ENCODE results near the gene ZNF724.
"Not testable (repeated sequence)": the region's sequence is repeated elsewhere in the genome, so short reads cannot be mapped to it uniquely, and the experiment has no call there.

The ZNF724 gene

GRCh38 chr19:23249911-23250649 is at the start of gene ZNF724:
TSS of gene ZNF724 (minus strand) at chr19:23250394. CDS start at chr19:23250242, 152 bp downstream.
- peak within 1 kb of the TSS; percentile 67 to 80 for H3K27ac ChIP-seq (ENCODE audit: low read depth in 2 of 2, low read length in 2 of 2)
- H3K36me3 ChIP-seq (ENCODE audit: control insufficient read depth in 2 of 2, insufficient read depth in 2 of 2, low read length in 2 of 2): no peaks in the 10 kb centered on the region
- H3K9me3 ChIP-seq (ENCODE audit: control insufficient read depth in 2 of 2, low read length in 2 of 2): no peaks in the 10 kb centered on the region
- H3K27me3 ChIP-seq (ENCODE audit: control insufficient read depth in 2 of 2, insufficient read depth in 2 of 2, low read length in 2 of 2): no peaks in the 10 kb centered on the region
- H3K4me3 ChIP-seq (ENCODE audit: low read length in 2 of 2): peak within 1 kb of the TSS; percentile 89 to 92
- H3K9ac ChIP-seq (ENCODE audit: low read depth in 1 of 2, low read length in 2 of 2): peak within 1 kb of the TSS; percentile 68 to 79
- H3K4me1 ChIP-seq (ENCODE audit: control insufficient read depth in 2 of 2, insufficient read depth in 2 of 2, low read length in 2 of 2): no peaks in the 10 kb centered on the region

- no peaks in the 10 kb centered on the region for H3K4me1 ChIP-seq (ENCODE audit: control insufficient read depth in 2 of 2, insufficient read depth in 2 of 2, low read length in 2 of 2)
- H3K27ac ChIP-seq (ENCODE audit: low read depth in 2 of 2, low read length in 2 of 2): no peak overlapping the region
- H3K36me3 ChIP-seq (ENCODE audit: control insufficient read depth in 2 of 2, insufficient read depth in 2 of 2, low read length in 2 of 2): no peaks in the 10 kb centered on the region
- no peaks in the 10 kb centered on the region for H3K9me3 ChIP-seq (ENCODE audit: control insufficient read depth in 2 of 2, low read length in 2 of 2)
- H3K9ac ChIP-seq (ENCODE audit: low read depth in 1 of 2, low read length in 2 of 2): no peak overlapping the region
- H3K4me3 ChIP-seq (ENCODE audit: low read length in 2 of 2): no peak overlapping the region
- no peaks in the 10 kb centered on the region for H3K27me3 ChIP-seq (ENCODE audit: control insufficient read depth in 2 of 2, insufficient read depth in 2 of 2, low read length in 2 of 2)
Observed at GRCh38 chr19:23294141-23294540, 43.9 kb upstream of the ZNF724 start.

- not testable (repeated sequence) for H3K4me1 ChIP-seq (ENCODE audit: control insufficient read depth in 2 of 2, insufficient read depth in 2 of 2, low read length in 2 of 2); H3K4me3 ChIP-seq (ENCODE audit: low read length in 2 of 2); H3K27me3 ChIP-seq (ENCODE audit: control insufficient read depth in 2 of 2, insufficient read depth in 2 of 2, low read length in 2 of 2); H3K9me3 ChIP-seq (ENCODE audit: control insufficient read depth in 2 of 2, low read length in 2 of 2); H3K36me3 ChIP-seq (ENCODE audit: control insufficient read depth in 2 of 2, insufficient read depth in 2 of 2, low read length in 2 of 2); H3K9ac ChIP-seq (ENCODE audit: low read depth in 1 of 2, low read length in 2 of 2); H3K27ac ChIP-seq (ENCODE audit: low read depth in 2 of 2, low read length in 2 of 2)
Observed at GRCh38 chr19:23289966-23290365, 39.8 kb upstream of the ZNF724 start.

GRCh38 chr19:23287620-23288019 is 37.4 kb upstream of the ZNF724 start:
- Histone ChIP-seq H3K4me3 (ENCODE audit: low read length in 2 of 2) (no peak overlapping the region), H3K36me3 (ENCODE audit: control insufficient read depth in 2 of 2, insufficient read depth in 2 of 2, low read length in 2 of 2) (no peaks in the 10 kb centered on the region), H3K9ac (ENCODE audit: low read depth in 1 of 2, low read length in 2 of 2) (no peak overlapping the region), H3K27me3 (ENCODE audit: control insufficient read depth in 2 of 2, insufficient read depth in 2 of 2, low read length in 2 of 2) (no peaks in the 10 kb centered on the region), H3K4me1 (ENCODE audit: control insufficient read depth in 2 of 2, insufficient read depth in 2 of 2, low read length in 2 of 2) (no peaks in the 10 kb centered on the region), H3K27ac (ENCODE audit: low read depth in 2 of 2, low read length in 2 of 2) (no peak overlapping the region), H3K9me3 (ENCODE audit: control insufficient read depth in 2 of 2, low read length in 2 of 2) (no peaks in the 10 kb centered on the region)

GRCh38 chr19:23286477-23286876 is 36.3 kb upstream of the ZNF724 start:
- Histone ChIP-seq H3K4me3 (ENCODE audit: low read length in 2 of 2) (no peak overlapping the region), H3K9me3 (ENCODE audit: control insufficient read depth in 2 of 2, low read length in 2 of 2) (no peaks in the 10 kb centered on the region), H3K4me1 (ENCODE audit: control insufficient read depth in 2 of 2, insufficient read depth in 2 of 2, low read length in 2 of 2) (no peaks in the 10 kb centered on the region), H3K9ac (ENCODE audit: low read depth in 1 of 2, low read length in 2 of 2) (no peak overlapping the region), H3K36me3 (ENCODE audit: control insufficient read depth in 2 of 2, insufficient read depth in 2 of 2, low read length in 2 of 2) (no peaks in the 10 kb centered on the region), H3K27ac (ENCODE audit: low read depth in 2 of 2, low read length in 2 of 2) (no peak overlapping the region), H3K27me3 (ENCODE audit: control insufficient read depth in 2 of 2, insufficient read depth in 2 of 2, low read length in 2 of 2) (no peaks in the 10 kb centered on the region)

- H3K27ac ChIP-seq (ENCODE audit: low read depth in 2 of 2, low read length in 2 of 2): no peak overlapping the region
- H3K9ac ChIP-seq (ENCODE audit: low read depth in 1 of 2, low read length in 2 of 2): no peak overlapping the region
- H3K4me1 ChIP-seq (ENCODE audit: control insufficient read depth in 2 of 2, insufficient read depth in 2 of 2, low read length in 2 of 2): no peaks in the 10 kb centered on the region
- no peaks in the 10 kb centered on the region for H3K36me3 ChIP-seq (ENCODE audit: control insufficient read depth in 2 of 2, insufficient read depth in 2 of 2, low read length in 2 of 2)
- H3K4me3 ChIP-seq (ENCODE audit: low read length in 2 of 2): no peak overlapping the region
- H3K27me3 ChIP-seq (ENCODE audit: control insufficient read depth in 2 of 2, insufficient read depth in 2 of 2, low read length in 2 of 2): no peaks in the 10 kb centered on the region
- no peaks in the 10 kb centered on the region for H3K9me3 ChIP-seq (ENCODE audit: control insufficient read depth in 2 of 2, low read length in 2 of 2)
Observed at GRCh38 chr19:23285948-23286347, 35.8 kb upstream of the ZNF724 start.

- not testable (repeated sequence) for H3K9ac ChIP-seq (ENCODE audit: low read depth in 1 of 2, low read length in 2 of 2); H3K27me3 ChIP-seq (ENCODE audit: control insufficient read depth in 2 of 2, insufficient read depth in 2 of 2, low read length in 2 of 2); H3K27ac ChIP-seq (ENCODE audit: low read depth in 2 of 2, low read length in 2 of 2); H3K4me3 ChIP-seq (ENCODE audit: low read length in 2 of 2); H3K4me1 ChIP-seq (ENCODE audit: control insufficient read depth in 2 of 2, insufficient read depth in 2 of 2, low read length in 2 of 2); H3K9me3 ChIP-seq (ENCODE audit: control insufficient read depth in 2 of 2, low read length in 2 of 2); H3K36me3 ChIP-seq (ENCODE audit: control insufficient read depth in 2 of 2, insufficient read depth in 2 of 2, low read length in 2 of 2)
Observed at GRCh38 chr19:23285326-23285725, 35.1 kb upstream of the ZNF724 start.

- H3K27ac ChIP-seq (ENCODE audit: low read depth in 2 of 2, low read length in 2 of 2): no peak overlapping the region
- H3K27me3 ChIP-seq (ENCODE audit: control insufficient read depth in 2 of 2, insufficient read depth in 2 of 2, low read length in 2 of 2): no peaks in the 10 kb centered on the region
- H3K36me3 ChIP-seq (ENCODE audit: control insufficient read depth in 2 of 2, insufficient read depth in 2 of 2, low read length in 2 of 2): no peaks in the 10 kb centered on the region
- no peaks in the 10 kb centered on the region for H3K9me3 ChIP-seq (ENCODE audit: control insufficient read depth in 2 of 2, low read length in 2 of 2)
- H3K9ac ChIP-seq (ENCODE audit: low read depth in 1 of 2, low read length in 2 of 2): no peak overlapping the region
- no peaks in the 10 kb centered on the region for H3K4me1 ChIP-seq (ENCODE audit: control insufficient read depth in 2 of 2, insufficient read depth in 2 of 2, low read length in 2 of 2)
- H3K4me3 ChIP-seq (ENCODE audit: low read length in 2 of 2): no peak overlapping the region
Observed at GRCh38 chr19:23283925-23284324, 33.7 kb upstream of the ZNF724 start.

GRCh38 chr19:23281663-23282276 is 31.6 kb upstream of the ZNF724 start:
- Histone ChIP-seq H3K4me3 (ENCODE audit: low read length in 2 of 2) (no peak overlapping the region), H3K36me3 (ENCODE audit: control insufficient read depth in 2 of 2, insufficient read depth in 2 of 2, low read length in 2 of 2) (no peaks in the 10 kb centered on the region), H3K4me1 (ENCODE audit: control insufficient read depth in 2 of 2, insufficient read depth in 2 of 2, low read length in 2 of 2) (no peaks in the 10 kb centered on the region), H3K9ac (ENCODE audit: low read depth in 1 of 2, low read length in 2 of 2) (no peak overlapping the region), H3K9me3 (ENCODE audit: control insufficient read depth in 2 of 2, low read length in 2 of 2) (no peaks in the 10 kb centered on the region), H3K27me3 (ENCODE audit: control insufficient read depth in 2 of 2, insufficient read depth in 2 of 2, low read length in 2 of 2) (no peaks in the 10 kb centered on the region), H3K27ac (ENCODE audit: low read depth in 2 of 2, low read length in 2 of 2) (no peak overlapping the region)

GRCh38 chr19:23278118-23278517 is 27.9 kb upstream of the ZNF724 start:
- not testable (repeated sequence) for H3K27ac ChIP-seq (ENCODE audit: low read depth in 2 of 2, low read length in 2 of 2); H3K4me1 ChIP-seq (ENCODE audit: control insufficient read depth in 2 of 2, insufficient read depth in 2 of 2, low read length in 2 of 2); H3K36me3 ChIP-seq (ENCODE audit: control insufficient read depth in 2 of 2, insufficient read depth in 2 of 2, low read length in 2 of 2); H3K4me3 ChIP-seq (ENCODE audit: low read length in 2 of 2); H3K27me3 ChIP-seq (ENCODE audit: control insufficient read depth in 2 of 2, insufficient read depth in 2 of 2, low read length in 2 of 2); H3K9ac ChIP-seq (ENCODE audit: low read depth in 1 of 2, low read length in 2 of 2); H3K9me3 ChIP-seq (ENCODE audit: control insufficient read depth in 2 of 2, low read length in 2 of 2)
